MG63 (cell line): ENCODE data around the gene PITX3. TPM values are rescaled to one million over a fixed set of nuclear protein-coding genes. Genes with fewer than 3 reads are reported as not detected.
"Not testable (repeated sequence)": the region's sequence is repeated elsewhere in the genome, so short reads cannot be mapped to it uniquely, and the experiment has no call there.

Experiments
- DNase-seq: peaks from one replicate; pipeline ENCODE4 v3.0.0-alpha.2; 2020
- H3K27me3 ChIP-seq: fragments of 250-450 bp; sonication (Bioruptor Pico); 2 replicates; pipeline ENCODE4 v1.5.1; 2020; ENCODE audit warnings: mild to moderate bottlenecking, moderate library complexity
- H3K36me3 ChIP-seq: fragments of 250-450 bp; sonication (Bioruptor Pico); 2 replicates; pipeline ENCODE4 v1.5.1; 2020; ENCODE audit warnings: mild to moderate bottlenecking, moderate library complexity
- H3K4me3 ChIP-seq: fragments of 250-450 bp; sonication (Bioruptor Pico); 2 replicates; pipeline ENCODE4 v1.5.1; 2020; ENCODE audit warnings: mild to moderate bottlenecking, moderate library complexity
- H3K9me3 ChIP-seq: fragments of 250-450 bp; sonication (Bioruptor Pico); 2 replicates; pipeline ENCODE4 v1.5.1; 2020; ENCODE audit warnings: mild to moderate bottlenecking, moderate library complexity
- total RNA-seq: library from RNA; depleted of rRNA; stranded (reverse); fragments of >200 nt; shearing (Covaris generic); gene quantifications from 2 replicates; pipeline ENCODE4 v1.2.3, GENCODE V29; 2014; ENCODE audit warnings: low replicate concordance

PITX3 gene
- total RNA-seq, 1 experiment from 2014 or later, result not detected

- no peak for DNase-seq
- no peaks in the 10 kb centered on the region for H3K27me3 ChIP-seq
- no peak overlapping the region for H3K4me3 ChIP-seq
- H3K9me3 ChIP-seq, result no peaks in the 10 kb centered on the region
- H3K36me3 ChIP-seq, result peaks cover 17% of the 10 kb centered on the region
Measured at GRCh38 chr10:102266670-102267069, 25.4 kb upstream of the PITX3 start.

DNA sequence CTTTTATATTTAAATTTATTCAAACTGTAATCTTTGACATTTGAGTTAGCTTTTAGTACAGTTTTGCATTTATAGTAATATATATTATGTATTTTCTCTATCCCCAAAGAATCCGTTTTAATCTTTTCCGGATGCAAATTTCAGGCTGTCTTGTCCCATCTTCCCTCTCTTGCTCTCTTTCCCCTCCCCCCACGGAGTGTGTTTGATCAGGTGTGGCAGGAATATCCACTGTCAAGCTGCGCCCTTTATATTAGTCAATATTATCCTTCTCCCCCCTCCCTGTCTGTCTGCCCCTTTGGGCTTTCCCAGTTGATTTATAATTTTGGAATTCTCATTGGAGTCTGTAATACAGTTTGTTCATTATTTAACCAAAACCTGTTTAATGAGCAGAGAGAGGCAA, 23.1 kb upstream of the PITX3 start:
- Histone ChIP-seq H3K27me3 (no peaks in the 10 kb centered on the region), H3K9me3 (no peaks in the 10 kb centered on the region), H3K36me3 (peaks cover 35% of the 10 kb centered on the region), H3K4me3 (no peak overlapping the region)
- DNase-seq, result no peak

DNA sequence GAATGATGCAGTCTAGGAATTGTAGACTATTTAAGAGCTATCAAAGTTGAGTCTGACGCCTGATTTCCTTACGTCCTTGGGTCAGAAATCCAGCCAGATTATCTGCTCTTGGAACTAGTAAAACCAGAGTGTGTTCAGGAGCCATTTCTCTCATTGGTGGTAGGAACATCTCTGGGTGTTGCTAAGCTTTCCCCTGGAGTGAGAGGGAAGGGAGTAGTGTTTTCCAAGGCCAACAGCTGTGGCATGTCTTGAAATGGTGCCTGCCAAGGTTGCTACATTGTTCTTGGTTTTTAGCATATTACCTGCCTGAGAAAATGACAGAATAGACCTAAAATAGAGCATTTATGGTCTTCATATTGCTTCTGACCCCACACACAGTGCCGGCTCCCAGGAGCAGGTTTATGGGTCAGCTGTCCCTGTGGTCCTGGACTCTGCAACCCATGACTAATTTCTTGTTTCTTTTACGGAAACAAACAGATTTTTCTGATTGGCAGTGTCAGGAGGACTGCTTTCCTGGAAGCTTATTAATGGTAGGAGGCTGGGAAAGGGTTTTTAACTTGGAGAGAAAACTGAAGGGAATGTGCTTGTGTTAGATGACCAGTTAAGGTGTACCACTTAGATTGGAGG, 21.5 kb upstream of the PITX3 start:
- DNase-seq, result no peak
- Histone ChIP-seq H3K36me3 (peaks cover 37% of the 10 kb centered on the region), H3K4me3 (no peak overlapping the region), H3K27me3 (no peaks in the 10 kb centered on the region), H3K9me3 (no peaks in the 10 kb centered on the region)

DNA sequence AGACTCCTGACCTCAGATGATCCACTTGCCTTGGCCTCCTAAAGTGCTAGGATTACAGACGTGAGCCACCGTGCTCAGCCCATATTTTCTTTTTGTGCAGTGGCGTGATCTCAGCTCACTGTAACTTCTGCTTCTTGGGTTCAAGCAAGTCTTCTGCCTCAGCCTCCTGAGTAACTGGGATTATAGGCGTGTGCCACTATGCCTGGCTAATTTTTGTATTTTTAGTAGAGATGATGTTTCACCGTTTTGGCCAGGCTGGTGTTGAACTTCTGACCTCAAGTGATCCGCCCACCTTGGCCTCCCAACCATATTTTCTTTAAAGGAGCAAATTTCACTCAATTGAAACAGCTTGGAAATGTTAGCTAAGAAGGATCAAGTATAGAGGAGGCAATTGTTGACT, 20.5 kb upstream of the PITX3 start:
- peak; percentile 57 for DNase-seq
- peaks cover 40% of the 10 kb centered on the region for H3K36me3 ChIP-seq
- H3K9me3 ChIP-seq, result no peaks in the 10 kb centered on the region
- no peak overlapping the region for H3K4me3 ChIP-seq
- H3K27me3 ChIP-seq, result no peaks in the 10 kb centered on the region

DNA sequence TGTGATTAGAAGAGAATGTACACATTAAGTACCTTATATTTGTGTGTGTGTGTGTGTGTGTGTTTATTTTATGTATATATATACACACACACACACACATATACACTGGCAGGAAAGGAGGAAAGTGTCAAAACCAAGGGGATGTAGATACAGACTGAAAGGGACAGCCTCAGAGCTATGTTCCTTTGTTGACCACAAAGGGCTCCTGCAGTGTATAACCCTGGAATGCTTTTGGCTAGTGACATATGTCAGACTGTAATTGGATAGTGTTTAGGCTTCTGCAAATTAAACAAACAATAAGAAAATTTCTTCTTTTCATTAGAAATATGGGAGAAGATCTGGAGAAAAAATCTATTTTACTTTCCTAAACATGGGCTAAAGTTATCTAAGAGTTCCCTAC, 19.9 kb upstream of the PITX3 start:
- H3K27me3 ChIP-seq, result no peaks in the 10 kb centered on the region
- peaks cover 38% of the 10 kb centered on the region for H3K36me3 ChIP-seq

GRCh38 chr10:102255404-102255803, 14.1 kb upstream of the PITX3 start:
- H3K27me3 ChIP-seq, result no peaks in the 10 kb centered on the region
- peaks cover 24% of the 10 kb centered on the region for H3K36me3 ChIP-seq
- H3K4me3 ChIP-seq, result no peak overlapping the region
- DNase-seq, result no peak
- H3K9me3 ChIP-seq, result no peaks in the 10 kb centered on the region

More for the DNA sequence above, 19.9 kb upstream of the PITX3 start:
- Histone ChIP-seq H3K4me3 (no peak overlapping the region), H3K9me3 (no peaks in the 10 kb centered on the region)
- DNase-seq, result no peak

- Histone ChIP-seq H3K27me3 (no peaks in the 10 kb centered on the region), H3K4me3 (no peak overlapping the region), H3K9me3 (no peaks in the 10 kb centered on the region), H3K36me3 (peaks cover 17% of the 10 kb centered on the region)
- DNase-seq, result no peak
Measured at GRCh38 chr10:102254426-102254825, 13.1 kb upstream of the PITX3 start.

- peaks cover 11% of the 10 kb centered on the region for H3K36me3 ChIP-seq
- H3K9me3 ChIP-seq, H3K27me3 ChIP-seq, H3K4me3 ChIP-seq: not testable (repeated sequence)
- peak; percentile 37 for DNase-seq
Measured at GRCh38 chr10:102252508-102252907, 11.2 kb upstream of the PITX3 start.

DNA sequence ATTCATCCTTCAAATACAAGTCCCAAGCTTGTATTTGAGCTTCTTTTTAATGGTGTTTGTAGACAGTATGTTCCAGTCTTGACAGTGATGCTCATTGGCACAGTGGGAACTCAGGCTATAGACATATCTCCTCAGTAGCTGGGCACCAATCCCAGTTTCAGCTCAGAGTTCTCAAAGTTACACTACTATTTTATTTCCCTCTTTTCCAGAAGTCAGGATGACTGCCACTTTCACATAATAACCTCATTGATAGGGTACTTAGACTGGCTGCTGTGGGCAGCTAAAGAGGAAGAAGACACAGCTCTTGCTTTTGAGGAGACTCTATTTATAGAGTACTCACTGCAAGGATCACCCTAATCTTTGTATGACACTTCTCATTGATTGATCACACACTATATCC, 6.4 kb upstream of the PITX3 start:
- H3K4me3 ChIP-seq, result no peak overlapping the region
- no peak for DNase-seq
- peaks cover 5% of the 10 kb centered on the region for H3K36me3 ChIP-seq
- no peaks in the 10 kb centered on the region for H3K27me3 ChIP-seq
- no peaks in the 10 kb centered on the region for H3K9me3 ChIP-seq

GRCh38 chr10:102246261-102246660, 4.9 kb upstream of the PITX3 start:
- DNase-seq, result no peak
- Histone ChIP-seq H3K36me3 (peaks cover 5% of the 10 kb centered on the region), H3K9me3 (no peaks in the 10 kb centered on the region), H3K27me3 (no peaks in the 10 kb centered on the region), H3K4me3 (peak overlapping the region; percentile 79)

DNA sequence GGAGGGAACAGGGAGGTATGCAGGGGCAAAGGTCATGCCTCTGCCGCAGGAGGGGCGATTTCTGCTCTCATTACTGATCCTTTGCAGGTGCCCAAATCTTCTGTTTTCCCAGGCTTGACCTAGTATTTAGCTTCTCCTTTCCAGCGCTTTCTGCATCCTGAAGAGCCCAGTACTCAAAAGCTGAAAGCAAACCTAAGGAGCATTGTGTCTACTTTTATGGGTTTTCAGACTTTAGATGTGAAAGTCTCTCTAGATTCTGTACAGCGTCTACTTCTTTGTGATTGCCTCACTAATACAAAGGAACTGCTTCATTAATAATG, 4.6 kb upstream of the PITX3 start:
- Histone ChIP-seq H3K27me3 (no peaks in the 10 kb centered on the region), H3K36me3 (peaks cover 5% of the 10 kb centered on the region), H3K4me3 (peak overlapping the region; percentile 79), H3K9me3 (no peaks in the 10 kb centered on the region)
- DNase-seq, result no peak

GRCh38 chr10:102245082-102245931, 4.0 kb upstream of the PITX3 start, which contains the start of gene GBF1:
TSS of gene GBF1 (plus strand) at chr10:102245532. CDS start at chr10:102258939, 13,407 bp downstream.
- Histone ChIP-seq H3K4me3 (peak within 1 kb of the TSS; percentile 79), H3K36me3 (peaks cover 5% of the 10 kb centered on the region; the same call in 1 of the 2 replicates), H3K27me3 (no peaks in the 10 kb centered on the region), H3K9me3 (no peaks in the 10 kb centered on the region)
- peak; percentile 94 for DNase-seq

DNA sequence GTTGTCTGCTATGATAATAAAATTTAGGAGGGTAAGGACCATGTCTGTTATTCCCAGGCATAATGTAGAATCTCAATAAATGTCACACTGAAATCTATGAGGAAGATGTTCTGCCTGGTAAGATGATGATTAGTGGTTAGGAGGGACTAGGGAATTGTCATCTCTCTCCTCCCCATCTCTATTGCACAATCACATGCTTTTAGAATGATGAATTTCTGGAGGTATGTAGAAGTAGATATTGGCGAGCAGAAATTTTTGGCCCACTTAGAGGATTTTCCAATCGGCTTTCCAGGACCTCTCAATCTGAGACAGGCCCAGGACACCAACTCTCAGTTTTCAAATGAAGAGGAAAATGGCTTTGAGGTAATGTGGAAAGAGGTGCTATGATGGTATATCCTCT, 2.0 kb upstream of the PITX3 start:
- no peak overlapping the region for H3K4me3 ChIP-seq
- no peaks in the 10 kb centered on the region; the same call in 1 of the 2 replicates for H3K36me3 ChIP-seq
- no peaks in the 10 kb centered on the region for H3K9me3 ChIP-seq
- H3K27me3 ChIP-seq, result no peaks in the 10 kb centered on the region
- no peak for DNase-seq

DNA sequence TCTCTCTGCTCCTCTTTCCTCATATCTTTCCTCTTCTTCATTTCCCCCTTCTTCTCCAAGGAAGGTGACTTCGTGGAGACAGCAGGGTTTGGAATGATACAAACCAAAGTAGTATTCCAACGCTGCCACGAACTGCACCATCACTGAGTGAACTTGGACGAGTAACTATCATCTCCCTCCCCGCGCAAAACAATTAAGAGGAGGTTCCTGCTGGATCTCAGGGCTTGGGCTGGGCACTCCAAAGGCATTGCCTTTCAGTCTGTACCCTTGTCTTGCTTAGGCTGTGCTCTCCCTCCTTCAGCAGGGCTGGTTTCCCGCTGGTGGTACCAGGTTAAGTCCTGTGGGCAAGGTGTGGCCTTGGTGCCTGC, 790 bp upstream of the PITX3 start:
- H3K36me3 ChIP-seq, result no peaks in the 10 kb centered on the region
- H3K27me3 ChIP-seq, result no peaks in the 10 kb centered on the region
- peak overlapping the region; percentile 67 for H3K4me3 ChIP-seq
- no peak for DNase-seq
- H3K9me3 ChIP-seq, result no peaks in the 10 kb centered on the region

- no peak for DNase-seq
- no peaks in the 10 kb centered on the region for H3K36me3 ChIP-seq
- peak overlapping the region; percentile 67 for H3K4me3 ChIP-seq
- no peaks in the 10 kb centered on the region for H3K9me3 ChIP-seq
- no peaks in the 10 kb centered on the region for H3K27me3 ChIP-seq
Measured at GRCh38 chr10:102241032-102241443, 274 bp downstream of the PITX3 start.

- Histone ChIP-seq H3K36me3 (no peaks in the 10 kb centered on the region), H3K4me3 (no peak overlapping the region), H3K27me3 (no peaks in the 10 kb centered on the region), H3K9me3 (no peaks in the 10 kb centered on the region)
- DNase-seq, result no peak
Measured at GRCh38 chr10:102240467-102241031, 763 bp downstream of the PITX3 start.

DNA sequence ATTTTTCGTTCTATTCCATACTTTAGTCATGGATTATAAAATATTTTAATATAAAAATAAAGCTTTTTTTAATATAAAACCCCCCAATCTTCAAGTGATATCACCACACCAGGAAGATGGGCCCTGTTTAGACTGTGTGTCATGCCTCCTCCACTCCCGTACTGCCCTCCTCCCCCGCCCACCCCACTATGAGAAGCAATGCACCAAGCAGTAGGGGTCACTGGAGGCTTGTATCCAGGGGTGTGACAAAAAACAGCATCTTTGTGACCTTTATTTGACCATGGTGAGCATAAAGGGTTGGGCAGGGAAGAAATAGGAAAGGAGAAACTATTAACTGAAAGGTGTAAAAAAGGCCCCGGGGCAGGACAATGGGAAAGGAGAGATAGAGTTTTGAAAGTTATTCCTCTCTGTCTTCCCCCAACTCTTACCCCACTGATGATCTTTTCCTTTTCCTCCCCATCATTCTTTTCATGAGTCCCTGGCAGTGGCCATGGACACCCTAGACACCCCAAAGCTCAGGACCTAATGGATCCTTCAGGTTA, 3.5 kb downstream of the PITX3 start:
- H3K36me3 ChIP-seq, result no peaks in the 10 kb centered on the region
- no peaks in the 10 kb centered on the region for H3K9me3 ChIP-seq
- no peaks in the 10 kb centered on the region for H3K27me3 ChIP-seq
- no peak overlapping the region for H3K4me3 ChIP-seq
- DNase-seq, result no peak
